GM12865 (cell line): ENCODE data around the gene MYO1G.

ENCODE experiments used
- DNase-seq: peaks from one replicate; pipeline ENCODE4 v3.0.0; 2010; ENCODE audit warnings: low read depth
- H3K4me3 ChIP-seq: 2 replicates; pipeline ENCODE4 v1.5.1; 2011; ENCODE audit warnings: mild to moderate bottlenecking, low read depth, low read length, control low read depth
- CTCF ChIP-seq: IDR thresholded peaks from 2 replicates; pipeline ENCODE4 v1.5.1; 2011; ENCODE audit warnings: low read length, control low read depth, low read depth, inconsistent platforms; ENCODE audit not compliant: insufficient read depth; ENCODE audit errors: missing control alignments

Gene MYO1G

DNA sequence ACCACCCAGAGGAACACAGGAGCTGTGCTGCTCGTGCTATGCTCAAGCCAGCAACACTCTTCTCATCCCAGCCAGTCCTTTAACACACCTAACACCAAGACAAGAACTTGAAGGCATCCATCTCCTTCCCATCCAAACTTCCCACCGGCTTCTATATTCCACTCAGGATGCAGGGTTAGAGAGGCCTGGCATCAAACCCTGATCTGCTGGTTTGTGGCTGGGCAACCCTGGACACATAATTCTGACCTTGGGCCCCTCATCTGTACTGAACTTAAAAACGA lies 5.6 kb upstream of the MYO1G start:
- H3K4me3 ChIP-seq: peak overlapping the region; percentile 58
- TF ChIP-seq CTCF: no peak
- no peak for DNase-seq

GRCh38 chr7:44983742-44984477 lies 5.1 kb upstream of the MYO1G start:
- DNase-seq: no peak
- no peak for TF ChIP-seq CTCF
- peak overlapping the region; percentile 58 for H3K4me3 ChIP-seq

GRCh38 chr7:44982970-44983369 lies 4.2 kb upstream of the MYO1G start:
- no peak for DNase-seq
- peak overlapping the region; percentile 58 for H3K4me3 ChIP-seq
- no peak for TF ChIP-seq CTCF

GRCh38 chr7:44982535-44982923 lies 3.7 kb upstream of the MYO1G start:
- H3K4me3 ChIP-seq: peak overlapping the region; percentile 16
- no peak for DNase-seq
- no peak for TF ChIP-seq CTCF

DNA sequence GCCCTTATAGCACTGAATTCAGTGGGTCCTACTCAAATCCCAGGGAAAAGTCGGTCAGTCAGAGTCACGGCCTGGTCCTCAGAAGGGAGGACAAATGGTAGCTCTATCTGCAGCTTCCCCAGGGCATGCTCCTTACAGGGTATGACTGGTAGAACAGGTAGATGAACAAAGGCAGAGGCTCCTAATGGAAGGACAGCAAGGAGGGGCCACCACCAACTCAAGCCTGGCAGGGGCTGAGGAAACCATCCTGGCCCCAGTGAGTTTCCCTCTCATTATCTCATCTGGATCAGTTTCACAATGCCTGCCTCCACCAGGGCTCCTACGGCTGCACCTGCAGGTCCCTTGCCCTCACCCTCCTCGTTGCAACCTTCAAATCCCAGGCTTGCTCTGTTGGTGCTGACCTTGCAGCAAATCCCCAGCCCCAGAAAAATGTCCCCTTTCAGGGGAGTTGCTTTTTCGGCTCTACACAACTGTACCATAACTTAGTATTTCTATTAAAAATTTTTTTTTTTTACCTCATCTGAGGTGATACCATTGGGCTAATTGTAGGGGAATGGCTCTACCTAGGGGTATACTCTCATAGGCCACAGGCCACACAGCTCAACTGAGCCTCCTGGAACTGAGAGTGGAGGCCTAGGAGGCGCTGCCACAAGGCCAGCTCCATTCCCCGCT lies 2.4 kb upstream of the MYO1G start:
- DNase-seq: peak; percentile 57
- TF ChIP-seq CTCF: no peak
- peak overlapping the region; percentile 84 for H3K4me3 ChIP-seq

DNA sequence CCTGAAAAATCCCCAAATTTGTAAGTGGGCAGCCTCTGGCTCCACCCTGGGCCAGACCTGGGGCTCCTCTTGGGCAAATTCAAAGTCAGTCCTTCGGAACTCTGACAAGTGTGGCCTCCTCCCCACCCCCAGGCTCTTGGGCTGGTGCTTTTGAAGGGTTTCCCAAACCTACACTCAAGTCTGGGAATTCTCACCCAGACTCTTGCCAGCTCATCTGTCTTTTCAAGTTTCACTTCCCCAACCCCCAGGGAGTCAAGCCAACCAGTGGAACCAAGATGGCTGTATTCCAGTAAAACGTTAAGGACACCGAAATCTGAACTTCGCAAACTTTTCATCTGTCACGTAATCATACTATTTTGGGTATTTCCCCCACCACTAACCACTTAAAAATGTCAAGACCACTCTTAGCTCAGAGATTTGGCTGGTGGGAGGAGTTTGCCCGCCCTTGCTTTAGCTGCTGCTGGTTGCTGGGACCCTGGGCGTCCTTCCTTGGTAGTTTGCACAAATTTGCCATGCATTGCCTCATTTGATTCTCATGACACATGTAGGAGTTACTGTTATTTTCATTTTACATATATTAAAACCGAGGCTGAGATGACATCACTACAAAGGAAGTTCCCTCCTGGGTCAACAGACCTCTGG lies 1.7 kb upstream of the MYO1G start:
- peak; percentile 92 for DNase-seq
- peak overlapping the region; percentile 84 for H3K4me3 ChIP-seq
- no peak for TF ChIP-seq CTCF
